ENCODE measurements around the gene SUSD6. TPM values are rescaled to one million over a fixed set of nuclear protein-coding genes. Genes with fewer than 3 reads are reported as not detected.

The SUSD6 gene
- total RNA-seq, 1 experiment from 2014 or later: 3.7 TPM

DNA sequence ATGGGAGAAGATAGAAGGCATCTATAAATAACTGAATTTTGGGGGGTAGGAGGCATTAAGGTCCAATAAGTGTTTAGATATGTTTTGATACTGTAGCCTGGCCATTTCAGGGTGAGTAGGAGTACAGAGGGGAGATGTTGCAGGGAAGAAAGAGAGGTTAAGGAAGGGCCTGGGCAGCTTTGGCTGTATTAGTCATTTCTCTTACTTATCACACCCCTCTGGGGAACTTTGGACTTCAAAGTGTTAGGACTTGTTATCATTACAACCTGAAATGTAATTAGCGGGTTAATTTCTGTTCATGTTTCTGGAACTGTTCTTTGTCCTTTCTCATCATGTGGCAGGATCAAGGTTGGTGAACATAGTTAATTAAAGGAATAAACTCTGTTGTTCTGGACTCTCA, 40.3 kb downstream of the SUSD6 start:
- H3K27me3 Mint-ChIP-seq (ENCODE audit: low read depth): no peaks in the 10 kb centered on the region
- Histone ChIP-seq H4K8ac (replicated peaks; ENCODE audit: insufficient read length, low read depth, low read length) (no peak overlapping the region), H4K5ac (ENCODE audit: insufficient read length, low read depth, low read length) (no peak overlapping the region), H4K20me1 (ENCODE audit: control insufficient read depth, insufficient read depth, insufficient read length) (no peaks in the 10 kb centered on the region), H3K9me3 (ENCODE audit: control insufficient read depth, low read depth, low read length) (no peaks in the 10 kb centered on the region), H3K56ac (ENCODE audit: insufficient read length, low read depth, low read length) (no peak overlapping the region), H2AK5ac (ENCODE audit: insufficient read length, low read length) (no peak overlapping the region), H3K23ac (ENCODE audit: insufficient read length, low read depth, low read length) (no peak overlapping the region), H3K79me1 (ENCODE audit: insufficient read depth, low read depth, low read length, poor library complexity, severe bottlenecking) (no peaks in the 10 kb centered on the region), H3K23me2 (ENCODE audit: insufficient read length, low read depth, low read length, poor library complexity, severe bottlenecking) (no peaks in the 10 kb centered on the region), H3K27me3 (ENCODE audit: insufficient read depth, low read length) (no peaks in the 10 kb centered on the region), H2BK12ac (ENCODE audit: insufficient read length, low read depth, low read length) (no peak overlapping the region), H3K4me2 (ENCODE audit: insufficient read depth, insufficient read length, low read length) (no peak overlapping the region), H2BK15ac (ENCODE audit: low read depth, low read length) (no peak overlapping the region), H2BK120ac (ENCODE audit: low read depth, low read length, poor library complexity, severe bottlenecking) (no peak overlapping the region), H3K4me1 (ENCODE audit: insufficient read depth, low read length) (no peaks in the 10 kb centered on the region; the same call in 1 of the 2 replicates), H3K14ac (ENCODE audit: insufficient read depth, low read length) (no peak overlapping the region), H2BK20ac (ENCODE audit: low read depth, low read length, poor library complexity, severe bottlenecking) (no peak overlapping the region), H3K18ac (ENCODE audit: insufficient read length, low read depth, low read length) (no peak overlapping the region), H3K79me2 (ENCODE audit: insufficient read depth, low read length) (no peaks in the 10 kb centered on the region), H3K4ac (ENCODE audit: low read depth, low read length) (no peak overlapping the region), H3T11ph (ENCODE audit: low read length) (no peak overlapping the region), H3K27ac (ENCODE audit: insufficient read length, low read depth, low read length) (no peak overlapping the region), H2AFZ (ENCODE audit: low read length) (no peak overlapping the region), H2BK5ac (ENCODE audit: insufficient read length, low read length) (no peak overlapping the region), H3K9ac (ENCODE audit: extremely low read depth, insufficient read length, low read length) (no peak overlapping the region), H4K91ac (ENCODE audit: insufficient read length, low read depth, low read length) (no peak overlapping the region)
- peaks cover 34 to 44% of the 10 kb centered on the region in 2 experiments for H3K4me1 Mint-ChIP-seq
- H3K9me3 Mint-ChIP-seq: no peaks in the 10 kb centered on the region
- H3K36me3 Mint-ChIP-seq (ENCODE audit: insufficient read depth in 1 of 3, low read depth in 3 of 3): no peaks in the 10 kb centered on the region
- no peak overlapping the region for H3K27ac Mint-ChIP-seq
- no peak overlapping the region for H3K4me3 Mint-ChIP-seq
- no peak for DNase-seq
- WGBS (ENCODE audit: extremely low coverage, insufficient read length, low lambda C conversion rate): no CpG with 5 or more reads among the region's 1 CpG
- TF ChIP-seq CTCF (conservative IDR thresholded peaks at IDR 0.05): no peak
